IMR-90 (cell line): ENCODE data around the gene TWIST1. TPM values are rescaled to one million over a fixed set of nuclear protein-coding genes. Genes with fewer than 3 reads are reported as not detected.

Source experiments
- ATAC-seq: fragments of 200-7000 bp; cut with Tn5 transposase; 2 replicates; pipeline ENCODE4 v1.9.1; 2020; ENCODE audit warnings: low read depth, mild to moderate bottlenecking, moderate library complexity
- BruUV-seq: library from RNA; stranded (reverse); fragments of 400-500 nt; replicated peaks from 2 replicates; lab custom pipeline; 2021; lab: Mats Ljungman, UMichigan
- CTCF ChIA-PET: fragments of 300-600 bp; formaldehyde crosslinking; extraction: SDS; loops from one replicate; lab custom pipeline; 2021; ENCODE audit warnings: antibody characterized with exemption; lab: Yijun Ruan, JAX
- POLR2A ChIA-PET: fragments of 300-600 bp; sonication (Branson Sonifier 250); formaldehyde crosslinking; loops from one replicate; lab custom pipeline; 2022; ENCODE audit warnings: antibody characterized with exemption; ENCODE audit not compliant: unreplicated experiment; lab: Charles Lee
- DNase-seq: peaks from one replicate; pipeline ENCODE4 v3.0.0; 2013
- H2AFZ ChIP-seq: replicated peaks from 2 replicates; pipeline ENCODE3; 2013; ENCODE audit warnings: low read length, mild to moderate bottlenecking; ENCODE audit not compliant: poor library complexity
- H2AK5ac ChIP-seq: 2 replicates; pipeline ENCODE4 v1.6.1; 2013; ENCODE audit warnings: low read depth, low read length, inconsistent platforms
- H2AK9ac ChIP-seq: replicated peaks from 2 replicates; pipeline ENCODE3; 2013; ENCODE audit warnings: mild to moderate bottlenecking, low read depth, low read length, moderate library complexity; ENCODE audit not compliant: poor library complexity
- H2BK120ac ChIP-seq: 2 replicates; pipeline ENCODE4 v1.6.1; 2013; ENCODE audit warnings: low read depth, low read length, inconsistent platforms
- H2BK15ac ChIP-seq: 3 replicates; pipeline ENCODE4 v1.6.1; 2013; ENCODE audit warnings: low read depth, low read length, inconsistent platforms
- H2BK20ac ChIP-seq: 2 replicates; pipeline ENCODE4 v1.6.1; 2013; ENCODE audit warnings: low read depth, mild to moderate bottlenecking, inconsistent platforms, low read length, moderate library complexity
- H2BK5ac ChIP-seq: 2 replicates; pipeline ENCODE4 v1.6.1; 2013; ENCODE audit warnings: mild to moderate bottlenecking, low read depth, low read length, inconsistent platforms; ENCODE audit not compliant: poor library complexity, severe bottlenecking
- H3K14ac ChIP-seq: replicated peaks from 2 replicates; pipeline ENCODE4 v1.6.1; 2013; ENCODE audit warnings: low read depth, low read length, inconsistent platforms
- H3K18ac ChIP-seq: 2 replicates; pipeline ENCODE4 v1.6.1; 2013; ENCODE audit warnings: low read depth, low read length, control low read depth
- H3K23ac ChIP-seq: 2 replicates; pipeline ENCODE4 v1.6.1; 2013; ENCODE audit warnings: low read depth, low read length, inconsistent platforms
- H3K27ac ChIP-seq: 2 replicates; pipeline ENCODE4 v1.5.1; 2013; ENCODE audit warnings: mild to moderate bottlenecking, control low read depth, low read length; ENCODE audit not compliant: insufficient read depth
- H3K27me3 ChIP-seq: 2 replicates; pipeline ENCODE4 v1.6.1; 2013; ENCODE audit warnings: low read length; ENCODE audit not compliant: control insufficient read depth, insufficient read depth
- H3K36me3 ChIP-seq: 2 replicates; pipeline ENCODE4 v1.6.1; 2013; ENCODE audit warnings: low read length, mixed read lengths; ENCODE audit not compliant: control insufficient read depth, insufficient read depth
- H3K4ac ChIP-seq: 2 replicates; pipeline ENCODE4 v1.6.1; 2013; ENCODE audit warnings: low read depth, low read length, inconsistent platforms
- H3K4me1 ChIP-seq: 2 replicates; pipeline ENCODE4 v1.6.1; 2013; ENCODE audit warnings: low read length, mixed read lengths; ENCODE audit not compliant: control insufficient read depth, insufficient read depth
- H3K4me2 ChIP-seq: 2 replicates; pipeline ENCODE4 v1.6.1; 2013; ENCODE audit warnings: low read depth, mild to moderate bottlenecking, control low read depth, low read length, moderate library complexity
- H3K4me3 ChIP-seq: 2 replicates; pipeline ENCODE4 v1.5.1; 2013; ENCODE audit warnings: low read depth, mild to moderate bottlenecking, control low read depth, low read length, moderate library complexity; ENCODE audit not compliant: insufficient read depth
- H3K56ac ChIP-seq: 2 replicates; pipeline ENCODE4 v1.6.1; 2013; ENCODE audit warnings: low read length, inconsistent platforms; ENCODE audit not compliant: insufficient read depth; ENCODE audit errors: extremely low read depth
- H3K79me1 ChIP-seq, 2 experiments: 2 replicates each; pipeline ENCODE4 v1.6.1; 2013; ENCODE audit warnings: low read length in 2 of 2, inconsistent platforms in 1 of 2, low read depth in 1 of 2
- H3K9ac ChIP-seq: 2 replicates; pipeline ENCODE4 v1.6.1; 2013; ENCODE audit warnings: low read depth, low read length, control low read depth
- H3K9me1 ChIP-seq: 2 replicates; pipeline ENCODE4 v1.6.1; 2013; ENCODE audit warnings: low read length, inconsistent platforms; ENCODE audit not compliant: insufficient read depth
- H3K9me3 ChIP-seq: 2 replicates; pipeline ENCODE4 v1.6.1; 2013; ENCODE audit warnings: low read length; ENCODE audit not compliant: control insufficient read depth, insufficient read depth
- H4K20me1 ChIP-seq: 2 replicates; pipeline ENCODE4 v1.6.1; 2013; ENCODE audit warnings: low read length, inconsistent platforms; ENCODE audit not compliant: insufficient read depth
- H4K5ac ChIP-seq: 2 replicates; pipeline ENCODE4 v1.6.1; 2013; ENCODE audit warnings: mild to moderate bottlenecking, low read depth, low read length, control low read depth
- H4K8ac ChIP-seq, 2 experiments: 2 replicates each; pipeline ENCODE4 v1.6.1; 2013; ENCODE audit warnings: low read depth in 2 of 2, low read length in 2 of 2, control low read depth in 1 of 2, inconsistent platforms in 1 of 2
- H4K91ac ChIP-seq: 2 replicates; pipeline ENCODE4 v1.6.1; 2013; ENCODE audit warnings: low read depth, low read length, inconsistent platforms; ENCODE audit not compliant: insufficient read depth
- BHLHE40 ChIP-seq: fragments of 150-350 bp; IDR thresholded peaks from 2 replicates; pipeline ENCODE4 v1.6.1; 2016; ENCODE audit warnings: mild to moderate bottlenecking, low read depth, low read length
- CEBPB ChIP-seq: IDR thresholded peaks from 2 replicates; pipeline ENCODE4 v1.6.1; 2012; ENCODE audit warnings: low read depth, low read length, improper control_type of control experiment
- FOS ChIP-seq: fragments of 150-350 bp; IDR thresholded peaks from 2 replicates; pipeline ENCODE4 v1.6.1; 2016; ENCODE audit warnings: low read depth, low read length
- MXI1 ChIP-seq: IDR thresholded peaks from 2 replicates; pipeline ENCODE4 v1.6.1; 2012; ENCODE audit warnings: low read depth, mild to moderate bottlenecking, low read length, moderate library complexity, borderline replicate concordance
- NFE2L2 ChIP-seq: fragments of 150-350 bp; IDR thresholded peaks from 2 replicates; pipeline ENCODE4 v1.6.1; 2016; ENCODE audit warnings: low read depth, mild to moderate bottlenecking, low read length
- POLR2A ChIP-seq: IDR thresholded peaks from 2 replicates; pipeline ENCODE4 v1.6.1; 2012; ENCODE audit warnings: mild to moderate bottlenecking, low read depth, low read length
- RCOR1 ChIP-seq: IDR thresholded peaks from 2 replicates; pipeline ENCODE4 v1.6.1; 2012; ENCODE audit warnings: mild to moderate bottlenecking, low read length, improper control_type of control experiment; ENCODE audit not compliant: insufficient replicate concordance
- SMC3 ChIP-seq: fragments of 150-350 bp; IDR thresholded peaks from 2 replicates; pipeline ENCODE4 v1.6.1; 2016; ENCODE audit warnings: low read depth, mild to moderate bottlenecking, antibody characterized with exemption, low read length, moderate library complexity
- WGBS, 2 experiments: methylation state at CpG; one replicate each; pipeline versions ENCODE4 v1.1.5 to v1.1.7; 2013; ENCODE audit warnings: missing lambda C conversion rate in 2 of 2; ENCODE audit not compliant: insufficient read length in 1 of 2; ENCODE audit errors: extremely low coverage in 2 of 2; 5-methylcytosine and 5-hydroxymethylcytosine counted together
- dilution Hi-C: fragments of 300-500 bp; cut with HindIII; formaldehyde crosslinking; loops from one replicate; pipeline ENCODE4 v1.14.3; 2018; ENCODE audit warnings: low sequenced_read_pairs; ENCODE audit not compliant: unreplicated experiment
- in situ Hi-C: fragments of 300-500 bp; cut with MboI; formaldehyde crosslinking; loops from 3 replicates; pipeline ENCODE4 v1.14.3; 2019; ENCODE audit warnings: low sequenced_read_pairs, inconsistent platforms, mixed read lengths
- intact Hi-C: fragments of 100-400 bp; cut with micrococcal nuclease; formaldehyde crosslinking; loops from 2 replicates; pipeline ENCODE4 v1.10.0; 2022
- polyA plus RNA-seq, 3 experiments: library from polyadenylated mRNA; depleted of rRNA; stranded (reverse); fragments of >200 nt; gene quantifications; 2 replicates each; pipeline ENCODE4 v1.2.3, GENCODE V29; 2012; ENCODE audit warnings: low replicate concordance in 1 of 3
- total RNA-seq: library from RNA; depleted of rRNA; stranded (reverse); fragments of >200 nt; gene quantifications from 2 replicates; pipeline ENCODE4 v1.2.3, GENCODE V29; 2012

TWIST1 gene
- total and polyA plus RNA-seq, 2 of the 4 experiments (the other 2 are of a cell fraction): 5.4 to 42.3 TPM

DNA sequence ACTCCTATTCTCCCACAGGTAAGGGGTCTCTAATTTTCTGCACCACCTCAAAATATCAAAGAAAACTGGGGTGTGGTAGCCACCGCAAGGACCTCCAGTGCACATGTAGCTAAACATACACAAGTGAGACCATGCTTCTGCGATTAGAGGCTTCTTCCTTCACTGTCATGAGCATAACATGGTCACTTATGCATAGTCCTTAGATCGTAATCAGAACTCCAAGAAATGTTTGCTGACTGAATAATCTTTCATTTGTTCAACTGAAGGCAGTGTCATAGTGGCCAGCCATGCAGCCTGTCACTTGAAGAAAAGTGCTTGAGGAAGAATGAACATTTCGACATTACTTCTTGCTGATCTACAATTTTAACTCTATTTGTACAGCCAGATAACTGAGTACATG lies 14.6 kb downstream of the TWIST1 start:
- dilution Hi-C loops (no loop called here), intact Hi-C loops (no loop called here), in situ Hi-C loops (loop anchor here (25.0 kb wide), 1 partner anchor 741 kb away; no protein-coding TSS in a partner anchor)
- Histone ChIP-seq H2BK5ac (no peak overlapping the region), H4K20me1 (no peaks in the 10 kb centered on the region), H4K8ac (no peak overlapping the region), H2BK120ac (no peak overlapping the region), H3K56ac (no peak overlapping the region), H3K4me1 (no peaks in the 10 kb centered on the region), H3K27ac (no peak overlapping the region), H2AK5ac (no peak overlapping the region), H2BK15ac (no peak overlapping the region), H2AK9ac (no peak overlapping the region), H3K4me2 (no peak overlapping the region), H3K4me3 (no peak overlapping the region), H3K9me3 (no peaks in the 10 kb centered on the region), H2BK20ac (no peak overlapping the region), H3K4ac (no peak overlapping the region), H3K23ac (no peak overlapping the region), H3K9me1 (no peaks in the 10 kb centered on the region), H3K14ac (no peak overlapping the region), H3K18ac (no peak overlapping the region), H3K36me3 (no peaks in the 10 kb centered on the region), H3K27me3 (no peaks in the 10 kb centered on the region), H3K9ac (no peak overlapping the region), H2AFZ (no peak overlapping the region), H4K5ac (no peak overlapping the region), H4K91ac (no peak overlapping the region), H3K79me1 (peaks cover 0 to 3% of the 10 kb centered on the region in 2 experiments; a peak in 2 of 4 replicates)
- CTCF ChIA-PET: interaction anchor here (0.7 kb wide), 1 partner anchor 409 kb away, joined by 3 read pairs; no protein-coding TSS in a partner anchor
- ATAC-seq (no peak), DNase-seq (no peak)
- no TSS peak for BruUV-seq
- 93% methylated on average over 2 of the region's 4 CpGs; no CpG with 5 or more reads in 1 of the 2 experiments for WGBS, 2 experiments
- no peak for TF ChIP-seq POLR2A
- TF ChIP-seq SMC3: no peak
- no peak for TF ChIP-seq NFE2L2
- TF ChIP-seq CEBPB: no peak
- no peak for TF ChIP-seq BHLHE40
- TF ChIP-seq RCOR1: no peak
- TF ChIP-seq FOS: no peak
- TF ChIP-seq MXI1: no peak
- POLR2A ChIA-PET: no interaction called here
